A673 (cell line): ENCODE data around the gene GTPBP6.

Experiments
- CTCF ChIP-seq: fragments of 300-800, 200-600 bp; sonication (generic); conservative IDR thresholded peaks from 2 replicates; pipeline ENCODE4 v1.5.1; 2017; ENCODE audit warnings: low read depth, mild to moderate bottlenecking, antibody characterized with exemption, low read length, moderate library complexity, mixed read lengths
- EZH2 ChIP-seq: fragments of 200-600 bp; sonication (generic); IDR thresholded peaks from 2 replicates; pipeline ENCODE4 v1.6.1; 2017; ENCODE audit warnings: borderline replicate concordance, low read depth, mild to moderate bottlenecking, mixed read lengths, antibody characterized with exemption, low read length; ENCODE audit not compliant: poor library complexity, severe bottlenecking

DNA sequence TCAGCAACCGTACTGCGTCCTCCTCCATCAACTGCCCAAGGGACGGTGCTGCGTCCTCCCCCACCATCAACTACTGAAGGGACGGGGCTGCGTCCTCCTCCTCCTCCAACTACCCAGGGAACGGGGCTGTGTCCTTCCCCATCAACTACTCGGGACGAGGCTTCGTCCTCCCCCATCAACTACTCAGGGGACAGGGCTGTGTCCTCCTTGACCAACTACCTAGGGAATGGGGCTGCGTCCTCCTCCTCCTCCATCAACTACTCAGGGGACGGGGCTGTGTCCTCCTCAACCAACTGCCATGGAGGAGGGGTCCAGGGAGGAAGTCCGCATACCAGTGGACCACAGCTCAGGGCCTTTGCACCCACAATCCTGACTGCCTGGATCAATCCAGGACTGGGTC, 43.8 kb upstream of the GTPBP6 start:
- TF ChIP-seq CTCF (no peak), EZH2 (no peak)
